Pancreas (tissue), 10 donors: Measurements from ENCODE around the gene WTAP. TPM values are rescaled to one million over a fixed set of nuclear protein-coding genes. Genes with fewer than 3 reads are reported as not detected.

Experiments
- ATAC-seq, 4 donors: fragments of 200-7000 bp; cut with Tn5 transposase; one replicate each; pipeline versions ENCODE4 v1.8.0 to v1.9.1; 2020; ENCODE audit warnings: mild to moderate bottlenecking in 4 of 4, moderate library complexity in 4 of 4
- DNase-seq, 6 donors: peaks; one replicate each; pipeline ENCODE4 v3.0.0-alpha.2; 2020
- FAIRE-seq: peaks from 2 replicates; lab custom pipeline; 2012; peaks lifted over from hg19 to GRCh38; lab: Jason Lieb, UNC
- H3K27ac ChIP-seq, 4 donors: fragments of 200-600 bp; sonication (generic); 1 replicate in 3 of 4; 2 replicates in 1 of 4; pipeline versions ENCODE4 v1.5.0 to v1.8.0; 2020
- H3K27me3 ChIP-seq, 4 donors: fragments of 200-600 bp; one replicate each; pipeline ENCODE4 v1.8.0; 2021
- H3K36me3 ChIP-seq, 3 donors: fragments of 200-600 bp; sonication (generic) in 1 of 3; one replicate each; pipeline versions ENCODE4 v1.5.0 to v1.8.0; 2020 to 2021
- H3K4me1 ChIP-seq, 3 donors: fragments of 200-600 bp; one replicate each; pipeline ENCODE4 v1.8.0; 2021
- H3K4me3 ChIP-seq, 4 donors: fragments of 200-600 bp; sonication (generic) in 2 of 4; one replicate each; pipeline versions ENCODE4 v1.5.0 to v1.8.0; 2020 to 2021
- H3K9me3 ChIP-seq, 4 donors: fragments of 200-600 bp; one replicate each; pipeline ENCODE4 v1.8.0; 2021
- CTCF ChIP-seq, 4 donors: fragments of 200-600 bp; sonication (generic) in 3 of 4; IDR thresholded peaks; one replicate each; pipeline versions ENCODE4 v1.5.0 to v1.8.0; 2021; ENCODE audit warnings: antibody characterized with exemption in 4 of 4
- WGBS, 2 donors: extraction: QIAGEN DNeasy Blood & Tissue Kit; methylation state at CpG; one replicate each; pipeline ENCODE4 v1.1.7; 2013; 5-methylcytosine and 5-hydroxymethylcytosine counted together
- intact Hi-C, 3 donors: fragments of 100-400 bp; cut with DNase I; formaldehyde crosslinking; loops; one replicate each; pipeline versions ENCODE4 v1.11.1 to v1.14.2; 2022
- polyA plus RNA-seq, 2 donors: library from polyadenylated mRNA; stranded (reverse); fragments of 200-250 nt; gene quantifications; one replicate each; pipeline ENCODE4 v1.2.3, GENCODE V29; 2013
- total RNA-seq, 6 donors: library from RNA; stranded (reverse); fragmentation: NEBNext Ultra II Directional in 4 of 6; extraction: Animal tissue kit (Norgen Biotek cat#: 25700) in 4 of 6; gene quantifications; one replicate each; pipeline versions ENCODE4 v1.2.1 to v1.2.4, GENCODE V29; 2021 to 2023
- donor health status: healthy with polysubstance abuse.
- donor health status: DM: no; HTN: no; CAD: no; lungs with moderate emphysema.
- donor health status: DM: no; HTN: no; CAD: no.
- donor health status: control.
- donor health status: control.
- donor health status: Bipolar disorder and iron deficiency.
- donor health status: DM: yes; HTN: yes; CAD: no.
- donor health status: DM: no; HTN: no; CAD: no.
- donor health status: DM: no; HTN: no; CAD: no.
- donor health status: DM: yes; HTN: yes; CAD: no.

Gene WTAP
- total and polyA plus RNA-seq, 8 donors, result 35.6 to 85.6 (median 43.3) TPM

- Histone ChIP-seq H3K36me3 (peaks cover 0 to 29% (median 23%) of the 10 kb centered on the region in 3 donors), H3K27ac (no peak overlapping the region), H3K4me3 (no peak overlapping the region), H3K27me3 (no peaks in the 10 kb centered on the region), H3K9me3 (no peaks in the 10 kb centered on the region), H3K4me1 (no peaks in the 10 kb centered on the region)
- FAIRE-seq (no peak), DNase-seq (no peak), ATAC-seq (no peak)
- 81 to 88% methylated on average over 2 of the region's 2 CpGs for WGBS, 2 donors
- TF ChIP-seq CTCF (IDR thresholded peaks at IDR 0.05), result no peak
- intact Hi-C loops, result no loop called here
Observed at GRCh38 chr6:159754401-159754800, 27.1 kb downstream of the WTAP start.

- ATAC-seq, result peak in 2 of 4 donors; percentile 17 to 30
Observed at GRCh38 chr6:159754959-159755914, 27.9 kb downstream of the WTAP start.

GRCh38 chr6:159756508-159756907 lies 29.2 kb downstream of the WTAP start:
- intact Hi-C loops, result no loop called here
- DNase-seq (no peak), ATAC-seq (no peak), FAIRE-seq (no peak)
- H3K36me3 ChIP-seq, result peaks cover 0 to 29% (median 16%) of the 10 kb centered on the region in 3 donors
- no peaks in the 10 kb centered on the region for H3K4me1 ChIP-seq
- H3K9me3 ChIP-seq, result no peaks in the 10 kb centered on the region
- H3K27me3 ChIP-seq, result no peaks in the 10 kb centered on the region
- no peak overlapping the region for H3K27ac ChIP-seq
- no peak overlapping the region for H3K4me3 ChIP-seq
- WGBS, 2 donors, result 91 to 95% methylated on average over 4 of the region's 4 CpGs
- TF ChIP-seq CTCF (IDR thresholded peaks at IDR 0.05), result no peak

More at GRCh38 chr6:159754959-159755914, 27.9 kb downstream of the WTAP start:
- no peaks in the 10 kb centered on the region for H3K4me1 ChIP-seq
- WGBS, 2 donors, result 78 to 82% methylated on average over 15 of the region's 15 CpGs
- no peak for FAIRE-seq
- no peaks in the 10 kb centered on the region for H3K27me3 ChIP-seq
- H3K27ac ChIP-seq, result no peak overlapping the region
- no peak for DNase-seq
- peaks cover 0 to 29% (median 19%) of the 10 kb centered on the region in 3 donors for H3K36me3 ChIP-seq
- H3K9me3 ChIP-seq, result no peaks in the 10 kb centered on the region
- no peak for TF ChIP-seq CTCF (IDR thresholded peaks at IDR 0.05)
- no peak overlapping the region for H3K4me3 ChIP-seq
- intact Hi-C loops, result no loop called here

- ATAC-seq (no peak), FAIRE-seq (no peak), DNase-seq (no peak)
- 89 to 93% methylated on average over 7 of the region's 7 CpGs for WGBS, 2 donors
- intact Hi-C loops, result no loop called here
- no peak overlapping the region for H3K4me3 ChIP-seq
- TF ChIP-seq CTCF (IDR thresholded peaks at IDR 0.05), result no peak
- no peaks in the 10 kb centered on the region for H3K9me3 ChIP-seq
- H3K27ac ChIP-seq, result no peak overlapping the region
- peaks cover 0 to 24% (median 12%) of the 10 kb centered on the region in 3 donors for H3K36me3 ChIP-seq
- no peaks in the 10 kb centered on the region for H3K27me3 ChIP-seq
- no peaks in the 10 kb centered on the region for H3K4me1 ChIP-seq
Observed at GRCh38 chr6:159758031-159759001, 31.0 kb downstream of the WTAP start.
